OCI-LY3 (cell line): Measurements from ENCODE around the gene AKR1E2.

ENCODE experiments used
- CTCF ChIP-seq: fragments of 200-600, 300-600 bp; sonication (generic); IDR thresholded peaks from 2 replicates; pipeline ENCODE4 v1.5.1; 2014; ENCODE audit warnings: antibody characterized with exemption, low read length, low read depth
- EZH2phosphoT487 ChIP-seq: fragments of 200-600 bp; shearing (Covaris generic); IDR thresholded peaks from 2 replicates; pipeline ENCODE4 v1.6.1; 2018; ENCODE audit warnings: antibody characterized with exemption, mixed run types, low read depth

- TF ChIP-seq CTCF (no peak), EZH2phosphoT487 (no peak)
Observed at GRCh38 chr10:4809156-4809555, 16.9 kb upstream of the AKR1E2 start.
